ENCODE results near the gene MTCP1.

MTCP1 gene

DNA sequence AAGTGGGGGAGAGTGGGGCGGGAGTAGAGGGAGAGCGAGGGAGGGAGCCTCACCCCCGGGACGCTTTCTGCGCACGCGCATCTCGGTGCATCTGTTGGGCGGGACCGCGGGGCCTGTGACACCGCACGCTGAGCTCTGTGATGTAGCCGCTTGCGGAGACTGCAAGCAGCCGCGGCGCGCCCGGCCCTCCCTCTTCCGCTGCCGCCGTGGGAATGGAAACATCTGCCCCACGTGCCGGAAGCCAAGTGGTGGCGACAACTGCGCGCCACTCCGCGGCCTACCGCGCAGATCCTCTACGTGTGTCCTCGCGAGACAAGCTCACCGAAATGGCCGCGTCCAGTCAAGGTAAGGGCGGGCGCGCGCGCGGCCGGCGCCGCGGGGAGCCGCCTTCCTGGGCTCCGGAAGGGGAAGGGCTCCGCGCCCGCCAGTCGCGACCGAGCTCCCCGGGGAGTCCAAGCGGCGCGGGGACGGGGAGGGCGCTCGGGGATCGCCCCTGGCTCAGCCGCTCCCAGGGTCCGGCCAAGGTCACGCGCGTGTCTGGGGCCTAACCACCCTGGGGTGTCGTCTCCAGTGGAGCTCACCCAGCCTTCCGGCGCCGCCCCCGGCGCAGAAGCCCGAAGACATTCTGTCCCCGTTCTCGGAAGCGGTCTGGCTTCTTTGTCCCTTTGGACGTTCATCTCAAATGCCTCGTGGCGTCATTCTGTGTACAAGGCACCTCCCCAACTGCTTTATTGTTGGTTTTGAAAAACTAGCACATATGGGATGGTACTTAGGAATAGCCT, 44.0 kb downstream of the MTCP1 start, which contains the start of gene FUNDC2:
FUNDC2 (plus strand) TSS at position 118 of the 782 bp plus-strand sequence; CDS start at position 213, 95 bp downstream.
- TF ChIP-seq, protein P1, sequence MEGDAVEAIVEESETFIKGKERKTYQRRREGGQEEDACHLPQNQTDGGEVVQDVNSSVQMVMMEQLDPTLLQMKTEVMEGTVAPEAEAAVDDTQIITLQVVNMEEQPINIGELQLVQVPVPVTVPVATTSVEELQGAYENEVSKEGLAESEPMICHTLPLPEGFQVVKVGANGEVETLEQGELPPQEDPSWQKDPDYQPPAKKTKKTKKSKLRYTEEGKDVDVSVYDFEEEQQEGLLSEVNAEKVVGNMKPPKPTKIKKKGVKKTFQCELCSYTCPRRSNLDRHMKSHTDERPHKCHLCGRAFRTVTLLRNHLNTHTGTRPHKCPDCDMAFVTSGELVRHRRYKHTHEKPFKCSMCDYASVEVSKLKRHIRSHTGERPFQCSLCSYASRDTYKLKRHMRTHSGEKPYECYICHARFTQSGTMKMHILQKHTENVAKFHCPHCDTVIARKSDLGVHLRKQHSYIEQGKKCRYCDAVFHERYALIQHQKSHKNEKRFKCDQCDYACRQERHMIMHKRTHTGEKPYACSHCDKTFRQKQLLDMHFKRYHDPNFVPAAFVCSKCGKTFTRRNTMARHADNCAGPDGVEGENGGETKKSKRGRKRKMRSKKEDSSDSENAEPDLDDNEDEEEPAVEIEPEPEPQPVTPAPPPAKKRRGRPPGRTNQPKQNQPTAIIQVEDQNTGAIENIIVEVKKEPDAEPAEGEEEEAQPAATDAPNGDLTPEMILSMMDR (IDR thresholded peaks at IDR 0.05; ENCODE audit: insufficient read depth, low read depth, low read length, missing control alignments) = no peak
- H3K4me3 ChIP-seq (ENCODE audit: low read depth, low read length) = peak within 1 kb of the TSS; percentile 89
- peak; percentile 98 for DNase-seq (ENCODE audit: low read depth)

DNA sequence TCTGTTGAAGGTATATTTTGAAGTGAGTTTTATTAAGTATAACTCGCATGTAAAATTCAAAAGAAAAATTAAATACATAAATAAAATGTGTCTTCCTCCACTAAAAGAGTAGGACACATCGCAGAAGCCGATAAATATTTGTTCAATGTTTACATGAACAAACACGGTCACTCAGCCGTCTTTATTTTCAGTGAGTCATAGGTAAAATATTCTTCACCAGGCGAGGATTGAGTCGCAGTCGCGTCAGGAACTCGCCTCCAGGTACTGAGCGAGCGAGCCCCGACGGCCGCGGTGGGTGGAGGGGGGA, 44.6 kb downstream of the MTCP1 start:
- TF ChIP-seq, protein P1 (IDR thresholded peaks at IDR 0.05; ENCODE audit: insufficient read depth, low read depth, low read length, missing control alignments) = no peak
- no peak for DNase-seq (ENCODE audit: low read depth)
- H3K4me3 ChIP-seq (ENCODE audit: low read depth, low read length) = peak overlapping the region; percentile 59

DNA sequence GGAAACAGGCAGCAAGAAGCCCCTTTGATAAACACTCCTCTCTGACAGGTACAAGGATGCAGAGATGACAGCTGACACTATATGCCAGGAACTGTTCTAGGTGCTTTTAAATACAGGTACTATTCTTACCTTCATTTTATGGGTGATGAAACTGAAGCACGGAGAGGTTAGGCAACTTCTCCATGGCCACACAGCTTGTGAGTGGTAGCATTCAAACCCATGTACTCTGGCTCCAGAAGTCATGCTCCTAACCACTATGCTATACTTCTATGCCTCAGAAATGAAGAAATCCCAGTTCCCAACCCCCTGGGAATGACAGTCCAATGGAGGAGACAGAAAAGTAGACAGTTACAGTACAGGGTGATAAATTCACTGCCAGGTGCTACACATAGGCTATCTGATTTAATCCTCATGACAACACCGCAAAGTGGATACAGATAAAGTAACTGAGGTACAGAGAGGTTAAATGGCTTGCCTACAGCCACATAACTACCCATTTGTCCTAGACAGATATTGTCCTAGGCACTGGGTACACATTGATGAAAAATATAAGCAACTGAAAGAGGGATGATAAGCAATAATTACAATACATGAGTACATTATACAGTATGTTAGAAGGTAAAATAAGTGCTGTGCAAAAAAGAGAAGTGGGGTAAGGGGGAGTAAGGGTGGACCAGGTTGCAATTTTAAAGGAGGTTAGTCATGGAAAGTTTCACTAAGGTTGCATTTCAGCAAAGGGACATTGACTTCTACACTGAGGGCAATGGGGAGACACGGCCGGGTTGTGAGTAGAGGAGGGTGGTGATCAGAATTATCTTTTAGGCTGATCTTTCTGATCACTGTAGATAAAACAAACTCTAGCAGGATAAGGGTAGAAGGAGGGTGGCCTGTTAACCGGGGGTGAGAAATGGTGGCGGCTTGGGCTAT, 46.8 kb downstream of the MTCP1 start:
- no peak for DNase-seq (ENCODE audit: low read depth)
- H3K4me3 ChIP-seq (ENCODE audit: low read depth, low read length) = no peak overlapping the region
- TF ChIP-seq, protein P1 (IDR thresholded peaks at IDR 0.05; ENCODE audit: insufficient read depth, low read depth, low read length, missing control alignments) = no peak

DNA sequence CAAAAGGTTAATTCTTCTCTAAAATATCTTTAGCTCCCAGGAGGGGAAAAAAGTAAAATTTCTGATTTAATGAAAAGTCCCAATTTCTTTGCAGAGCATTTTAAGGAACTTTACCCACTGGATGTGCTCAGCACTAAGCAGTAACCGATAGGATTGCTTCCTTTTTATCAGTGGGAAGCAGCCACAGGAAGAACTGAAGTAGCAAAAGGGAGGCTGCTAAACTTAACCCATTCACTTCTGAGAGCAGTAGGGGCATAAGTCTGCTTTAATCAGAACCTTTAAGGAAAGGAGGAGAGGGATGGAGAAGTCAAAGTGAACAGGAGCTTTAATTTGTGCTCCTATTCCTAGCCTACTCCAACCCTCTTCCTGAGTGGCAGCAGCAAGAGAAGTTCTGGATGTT, 48.4 kb downstream of the MTCP1 start, which contains the start of gene F8:
F8 (minus strand) TSS at position 139 of the 400 bp plus-strand sequence. CDS start 171 bp downstream, outside the sequence.
- H3K4me3 ChIP-seq (ENCODE audit: low read depth, low read length) = no peak within 1 kb of the TSS
- no peak for DNase-seq (ENCODE audit: low read depth)
- TF ChIP-seq, protein P1 (IDR thresholded peaks at IDR 0.05; ENCODE audit: insufficient read depth, low read depth, low read length, missing control alignments) = no peak

DNA sequence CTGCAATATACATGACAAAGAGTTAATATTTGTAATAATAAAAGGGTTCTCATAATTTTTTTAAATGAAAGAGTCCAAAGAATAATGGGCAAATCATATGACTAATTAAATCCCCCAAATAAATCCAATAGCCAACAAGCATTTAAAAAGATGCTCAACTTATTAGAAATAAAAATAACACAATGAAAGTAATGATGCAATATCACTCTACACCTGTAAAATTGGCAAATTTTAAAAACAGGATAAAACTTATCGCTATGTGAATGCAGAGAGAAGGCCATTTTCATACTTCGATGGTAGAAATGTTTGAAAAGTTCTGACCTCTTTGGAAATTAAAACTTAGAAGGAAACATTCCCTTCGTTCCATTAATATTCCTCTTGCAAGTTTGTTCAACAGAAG, 50.3 kb downstream of the MTCP1 start:
- TF ChIP-seq, protein P1 (IDR thresholded peaks at IDR 0.05; ENCODE audit: insufficient read depth, low read depth, low read length, missing control alignments) = no peak
- no peak for DNase-seq (ENCODE audit: low read depth)
- H3K4me3 ChIP-seq (ENCODE audit: low read depth, low read length) = no peak overlapping the region
